Urinary bladder (tissue), 4 donors: Measurements from ENCODE around the gene DNAJB6. TPM values are rescaled to one million over a fixed set of nuclear protein-coding genes. Genes with fewer than 3 reads are reported as not detected.

ENCODE experiments used
- DNase-seq: peaks from one replicate; pipeline ENCODE4 v3.0.0-alpha.2; 2015; ENCODE audit errors: extremely low spot score
- H3K27ac ChIP-seq: one replicate; pipeline ENCODE4 v1.5.1; 2013; ENCODE audit warnings: low read depth, mild to moderate bottlenecking, moderate library complexity
- H3K36me3 ChIP-seq: one replicate; pipeline ENCODE4 v1.6.1; 2013; ENCODE audit warnings: mild to moderate bottlenecking, moderate library complexity; ENCODE audit not compliant: insufficient read depth
- H3K4me1 ChIP-seq: one replicate; pipeline ENCODE4 v1.6.1; 2013; ENCODE audit warnings: mild to moderate bottlenecking, moderate library complexity; ENCODE audit not compliant: insufficient read depth
- H3K4me3 ChIP-seq: one replicate; pipeline ENCODE4 v1.5.1; 2013; ENCODE audit warnings: low read depth, low read length
- WGBS: extraction: QIAGEN DNeasy Blood & Tissue Kit; methylation state at CpG from one replicate; pipeline ENCODE4 v1.1.7; 2013; 5-methylcytosine and 5-hydroxymethylcytosine counted together
- polyA plus RNA-seq: library from polyadenylated mRNA; stranded (reverse); fragments of 200-250 nt; gene quantifications from one replicate; pipeline ENCODE4 v1.2.3, GENCODE V29; 2013
- total RNA-seq: library from RNA; depleted of rRNA; stranded (reverse); fragments of >200 nt; gene quantifications from one replicate; pipeline ENCODE4 v1.2.3, GENCODE V29; 2014
- donor health status: healthy with polysubstance abuse.
- donor health status: healthy.

Gene DNAJB6
- total and polyA plus RNA-seq, 2 donors = 90.4 to 137 TPM

DNA sequence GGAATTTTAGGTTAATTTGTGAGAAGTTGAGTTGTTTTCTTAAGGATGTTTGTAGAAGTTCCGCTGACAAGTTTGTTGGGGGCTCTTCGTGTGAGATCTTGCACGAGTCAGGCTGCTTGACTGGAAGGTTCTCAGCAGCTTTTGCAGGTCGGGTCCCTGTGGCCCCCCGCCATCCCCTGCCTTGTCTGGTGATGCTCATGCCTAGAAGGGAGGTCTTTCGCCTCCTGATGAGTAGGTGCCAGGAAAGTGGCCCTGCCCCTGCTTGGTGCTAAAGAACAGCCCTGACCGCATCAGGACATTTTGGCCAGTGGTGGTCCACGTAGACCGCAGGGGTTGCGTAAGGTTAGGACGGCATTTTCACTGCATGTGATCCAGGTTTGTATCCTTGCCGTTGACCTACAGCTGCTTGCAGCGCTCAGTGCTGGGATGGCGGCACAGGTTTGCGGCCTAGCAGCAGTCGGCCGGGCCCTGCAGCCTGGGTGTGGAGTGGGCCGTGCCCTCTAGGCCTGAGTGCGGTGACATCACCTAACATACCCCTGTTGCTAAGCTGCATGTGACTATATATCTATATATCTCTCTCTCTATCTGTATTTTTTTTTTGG, 62.4 kb downstream of the DNAJB6 start:
- DNase-seq = no peak
- WGBS = 88% methylated on average over 19 of the region's 19 CpGs
- Histone ChIP-seq H3K4me1 (no peaks in the 10 kb centered on the region), H3K27ac (no peak overlapping the region), H3K4me3 (no peak overlapping the region), H3K36me3 (no peaks in the 10 kb centered on the region)

DNA sequence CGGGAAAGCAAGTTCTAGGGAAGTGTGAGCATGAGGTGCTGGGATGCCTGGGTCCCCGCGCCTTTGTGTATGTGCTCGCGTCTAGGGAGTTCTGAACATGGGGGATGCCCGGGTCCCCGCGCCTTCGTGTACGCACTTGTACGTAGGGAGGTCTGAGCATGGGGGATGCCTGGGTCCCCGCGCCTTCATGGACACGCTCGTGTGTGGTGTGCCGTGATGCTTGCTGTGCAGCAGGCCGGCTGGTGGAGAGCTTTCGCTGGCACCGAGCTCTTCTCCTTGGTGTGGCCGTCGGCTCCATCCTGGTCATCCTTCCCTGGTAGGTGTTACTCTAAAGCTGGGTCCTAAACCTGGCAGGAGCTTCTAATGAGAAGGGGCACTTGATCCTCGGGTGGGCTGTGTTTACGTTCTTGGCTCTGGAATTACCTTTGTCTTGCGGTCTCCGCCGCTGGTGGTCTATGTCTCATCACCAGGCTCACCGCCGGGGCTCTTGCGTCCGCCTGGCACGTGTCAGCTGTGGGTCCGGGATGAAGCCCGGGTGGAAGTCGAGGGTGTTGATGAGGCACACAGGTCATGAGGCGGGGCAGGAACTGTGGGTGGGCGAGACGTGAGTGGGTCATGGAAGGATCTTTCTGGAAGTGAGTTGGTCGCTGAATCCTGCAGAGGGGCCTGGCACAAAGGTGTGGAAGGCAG, 63.5 kb downstream of the DNAJB6 start:
- Histone ChIP-seq H3K4me3 (no peak overlapping the region), H3K36me3 (no peaks in the 10 kb centered on the region), H3K27ac (no peak overlapping the region), H3K4me1 (no peaks in the 10 kb centered on the region)
- 91% methylated on average over 38 of the region's 38 CpGs for WGBS
- no peak for DNase-seq

DNA sequence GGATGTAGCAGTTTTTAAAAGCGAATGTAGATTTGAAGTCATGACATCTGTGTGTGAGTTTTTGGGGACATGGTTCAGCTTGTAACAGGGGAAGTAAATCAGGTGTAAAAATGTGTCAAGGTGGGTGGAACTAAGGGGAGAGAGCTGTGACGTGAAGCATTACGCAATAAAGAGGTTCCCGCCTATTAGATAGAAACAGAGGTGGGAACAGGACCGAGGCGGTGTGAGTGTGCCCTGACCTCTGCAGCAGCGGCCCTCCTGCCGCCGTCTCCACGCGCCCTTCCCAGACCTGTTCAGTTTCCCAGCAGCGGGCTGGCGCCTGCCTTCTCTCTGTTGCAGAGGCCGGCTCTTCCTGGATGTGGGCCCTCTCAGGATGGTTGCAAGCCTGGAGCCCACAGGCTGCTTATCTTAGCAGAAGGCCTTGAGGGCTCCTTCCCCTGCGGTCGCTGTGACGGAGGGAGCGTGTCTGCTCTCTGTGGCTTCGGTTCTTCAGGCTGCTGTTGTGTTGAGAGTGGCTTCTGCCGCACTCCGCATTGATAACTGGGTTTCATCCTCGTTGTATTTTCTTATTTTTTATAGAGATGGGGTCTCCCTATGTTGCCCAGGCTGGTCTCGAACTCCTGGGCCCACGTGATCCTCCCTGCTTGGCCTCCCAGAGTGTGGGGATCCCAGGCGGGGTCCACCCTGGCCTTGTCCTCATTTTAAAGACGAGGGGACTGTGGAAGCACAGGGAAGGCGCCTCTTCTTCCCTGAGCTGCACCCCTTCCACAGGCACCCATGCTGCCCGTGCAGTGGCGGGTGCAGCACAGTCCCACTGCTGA, 65.0 kb downstream of the DNAJB6 start:
- 94% methylated on average over 29 of the region's 29 CpGs for WGBS
- Histone ChIP-seq H3K36me3 (no peaks in the 10 kb centered on the region), H3K27ac (no peak overlapping the region)

DNA sequence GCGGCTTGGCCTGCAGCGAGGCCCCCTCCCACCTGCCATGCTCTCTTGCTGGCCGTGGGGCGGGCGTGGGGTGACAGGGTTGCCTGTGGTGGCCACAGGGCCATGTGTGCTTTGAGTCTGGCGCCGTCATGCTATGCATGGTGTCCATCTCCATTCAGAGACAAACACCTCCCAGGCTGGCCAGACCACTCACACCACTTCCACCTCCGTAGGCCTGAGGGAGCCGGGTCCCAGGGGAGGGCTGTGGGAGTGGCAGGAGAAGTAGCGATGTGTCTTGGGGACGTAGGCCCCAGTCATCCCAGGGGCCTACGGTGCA, 65.5 kb downstream of the DNAJB6 start:
- Histone ChIP-seq H3K4me3 (no peak overlapping the region), H3K27ac (no peak overlapping the region), H3K4me1 (no peaks in the 10 kb centered on the region), H3K36me3 (no peaks in the 10 kb centered on the region)
- no peak for DNase-seq
- 89% methylated on average over 12 of the region's 12 CpGs for WGBS

More for the DNA sequence above, 65.0 kb downstream of the DNAJB6 start:
- Histone ChIP-seq H3K4me3 (no peak overlapping the region), H3K4me1 (no peaks in the 10 kb centered on the region)
- DNase-seq = no peak

DNA sequence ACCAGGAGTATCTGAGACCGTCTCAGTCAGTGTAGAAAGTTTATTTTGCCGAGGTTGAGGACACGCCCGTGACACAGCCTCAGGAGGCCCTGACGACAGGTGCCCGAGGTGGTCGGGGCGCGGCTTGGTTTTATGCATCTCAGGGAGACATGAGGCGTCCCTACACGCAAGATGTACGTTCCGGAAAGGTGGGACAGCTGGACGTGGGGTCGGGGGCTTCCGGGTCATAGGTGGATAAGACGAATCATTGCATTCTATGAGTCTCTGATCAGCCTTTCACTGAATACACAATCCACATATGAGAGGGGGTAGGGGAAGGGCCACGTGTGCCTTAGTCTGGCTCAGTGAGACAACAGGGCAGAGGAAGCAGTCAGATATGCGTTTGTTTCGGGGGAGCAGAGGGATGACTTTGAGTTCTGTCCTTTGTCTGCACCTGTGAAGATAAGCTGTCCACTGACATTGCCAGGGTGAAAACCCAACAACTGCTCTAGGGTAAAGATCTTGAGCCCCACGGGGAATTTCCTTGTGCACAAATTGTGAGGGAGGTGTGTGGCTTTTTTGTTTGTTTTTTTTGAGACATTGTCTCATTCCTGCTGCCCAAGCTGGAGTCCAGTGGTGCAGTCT, 66.2 kb downstream of the DNAJB6 start:
- no peak overlapping the region for H3K27ac ChIP-seq
- H3K36me3 ChIP-seq = no peaks in the 10 kb centered on the region
- H3K4me1 ChIP-seq = no peaks in the 10 kb centered on the region
- DNase-seq = no peak
- H3K4me3 ChIP-seq = no peak overlapping the region
- 84% methylated on average over 21 of the region's 21 CpGs for WGBS

DNA sequence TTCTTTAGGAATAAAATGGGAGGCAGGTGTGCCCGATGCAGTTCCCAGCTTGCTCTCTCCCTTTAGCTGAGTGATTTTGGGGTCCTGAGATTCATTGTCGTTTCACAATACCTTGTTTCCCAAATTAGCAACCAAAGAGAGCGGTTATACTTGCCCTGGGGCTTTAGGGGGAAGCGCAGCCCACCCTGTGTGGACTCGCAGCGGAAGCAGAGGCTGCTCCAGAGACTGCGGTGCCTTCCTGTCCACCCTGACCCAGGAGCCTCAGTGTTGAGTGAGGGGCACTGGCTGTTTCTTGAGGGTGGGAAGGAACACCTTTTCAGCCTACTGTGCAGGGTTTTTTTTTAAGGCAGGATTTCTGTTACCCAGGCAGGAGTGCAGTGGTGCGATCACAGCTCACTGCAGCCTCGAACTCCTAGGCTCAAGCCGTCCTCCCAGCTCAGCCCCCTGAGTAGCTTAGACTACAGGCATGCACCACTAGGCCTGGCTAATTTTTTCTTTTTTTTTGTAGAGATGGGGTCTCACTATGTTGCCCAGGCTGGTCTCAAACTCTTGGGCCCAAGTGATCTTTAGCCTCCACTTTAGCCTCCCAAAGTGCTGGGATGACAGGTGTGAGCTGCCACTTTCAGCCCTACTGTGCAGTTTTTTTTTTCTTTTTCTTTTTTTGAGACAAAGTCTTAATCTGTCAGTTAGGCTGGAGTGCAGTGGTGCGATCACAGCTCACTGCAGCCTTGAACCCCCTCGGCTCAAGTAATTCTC, 67.0 kb downstream of the DNAJB6 start:
- no peak for DNase-seq
- H3K4me3 ChIP-seq = no peak overlapping the region
- no peaks in the 10 kb centered on the region for H3K4me1 ChIP-seq
- no peaks in the 10 kb centered on the region for H3K36me3 ChIP-seq
- WGBS = 94% methylated on average over 12 of the region's 12 CpGs
- no peak overlapping the region for H3K27ac ChIP-seq

DNA sequence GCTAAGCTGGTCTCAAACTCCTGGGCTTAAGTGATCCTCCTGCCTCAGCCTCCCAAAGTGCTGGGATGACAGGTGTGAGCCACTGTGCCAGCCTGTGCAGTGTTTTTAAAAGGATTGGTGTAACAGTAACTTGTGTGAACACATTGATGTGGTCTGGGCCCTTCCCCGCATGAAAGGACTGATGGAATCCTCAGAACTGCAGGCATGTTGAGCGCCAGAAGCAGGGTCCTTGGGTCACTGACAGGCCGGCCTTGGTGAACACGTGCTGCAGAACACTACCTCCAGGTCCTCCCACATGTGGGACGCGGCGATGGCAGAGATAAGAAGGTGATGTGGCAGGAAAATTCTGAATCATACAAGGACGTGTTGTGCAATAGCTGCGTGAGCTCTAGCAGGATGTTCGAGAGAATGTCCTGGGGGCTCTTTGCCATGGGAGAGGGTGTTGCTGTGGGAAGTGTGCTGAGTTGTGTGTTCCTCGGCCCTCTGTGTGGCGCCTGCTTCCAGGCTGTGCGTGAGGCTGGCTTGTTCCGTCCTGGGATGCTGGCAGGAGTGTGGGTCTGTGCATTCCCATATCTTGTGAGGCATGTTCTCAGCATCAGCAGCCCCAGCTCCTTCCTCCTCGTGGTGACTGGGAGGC, 68.2 kb downstream of the DNAJB6 start:
- H3K4me3 ChIP-seq = no peak overlapping the region
- no peaks in the 10 kb centered on the region for H3K36me3 ChIP-seq
- H3K4me1 ChIP-seq = no peaks in the 10 kb centered on the region
- no peak for DNase-seq
- WGBS = 63% methylated on average over 15 of the region's 15 CpGs
- no peak overlapping the region for H3K27ac ChIP-seq

DNA sequence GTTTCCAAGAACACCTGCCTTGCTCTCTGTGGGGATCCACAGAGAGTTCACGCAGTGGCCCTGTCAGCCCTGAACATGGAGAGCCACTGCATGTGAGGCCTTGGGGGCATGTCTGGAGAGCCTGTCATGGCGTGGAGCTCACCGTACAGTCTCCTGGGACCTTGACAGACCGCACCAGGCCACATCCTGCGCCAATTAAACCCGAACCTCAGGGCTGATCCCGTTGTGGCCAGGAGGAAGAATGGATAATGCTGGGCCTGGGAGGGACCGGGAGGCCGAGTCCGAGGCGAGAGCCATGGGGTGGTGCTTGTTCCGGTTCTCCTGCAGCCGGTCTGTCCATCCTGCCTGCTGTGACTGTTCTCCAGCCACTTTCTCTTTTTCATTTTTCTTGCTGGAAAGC, 68.7 kb downstream of the DNAJB6 start:
- WGBS = 95% methylated on average over 13 of the region's 13 CpGs
- H3K36me3 ChIP-seq = no peaks in the 10 kb centered on the region
- H3K4me3 ChIP-seq = no peak overlapping the region
- DNase-seq = no peak
- H3K27ac ChIP-seq = no peak overlapping the region
- no peaks in the 10 kb centered on the region for H3K4me1 ChIP-seq

DNA sequence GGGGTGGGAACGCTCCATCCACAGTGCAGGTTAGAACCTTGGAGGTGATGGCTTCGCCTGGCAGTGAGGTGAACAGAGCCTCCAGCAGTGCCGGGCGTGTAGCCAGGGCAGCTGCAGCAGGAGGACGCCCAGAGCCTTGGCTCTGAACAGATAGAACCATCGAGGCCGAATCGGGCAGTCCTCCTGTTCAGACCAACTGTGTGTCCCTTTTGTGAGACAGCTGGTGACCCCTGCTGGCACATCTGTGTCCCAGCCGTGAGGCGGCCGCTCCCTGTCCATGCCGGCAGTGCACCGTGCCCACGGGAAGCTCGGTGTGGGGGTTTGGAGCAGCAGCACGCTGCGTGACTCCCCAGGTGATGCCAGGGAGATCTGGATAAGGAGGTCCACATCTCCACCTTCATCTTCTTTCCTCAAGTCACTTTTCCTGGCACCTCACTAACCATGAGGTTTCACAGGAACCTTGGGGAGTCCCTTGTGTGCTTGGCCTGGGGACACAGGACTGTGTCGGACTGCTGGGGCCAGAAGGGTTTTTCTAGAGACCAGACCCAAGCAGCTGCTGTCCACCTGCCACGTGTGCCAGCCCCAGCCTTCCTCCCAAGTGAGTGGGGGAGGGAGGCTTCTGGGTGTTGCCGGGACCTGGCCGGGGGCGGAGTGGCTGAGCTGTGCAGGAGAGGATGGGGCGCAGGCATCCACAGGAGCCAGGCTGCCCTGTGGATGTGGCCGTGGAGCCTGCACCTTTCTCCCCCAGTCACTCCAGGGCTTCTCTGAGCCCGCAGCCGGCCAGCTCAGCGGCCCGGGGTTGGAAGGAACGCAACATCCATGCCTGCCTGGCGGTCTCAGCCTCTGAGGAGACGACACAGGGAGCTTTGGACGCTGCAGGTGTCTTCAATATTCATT, 69.4 kb downstream of the DNAJB6 start:
- Histone ChIP-seq H3K27ac (no peak overlapping the region), H3K36me3 (no peaks in the 10 kb centered on the region), H3K4me3 (no peak overlapping the region)

DNA sequence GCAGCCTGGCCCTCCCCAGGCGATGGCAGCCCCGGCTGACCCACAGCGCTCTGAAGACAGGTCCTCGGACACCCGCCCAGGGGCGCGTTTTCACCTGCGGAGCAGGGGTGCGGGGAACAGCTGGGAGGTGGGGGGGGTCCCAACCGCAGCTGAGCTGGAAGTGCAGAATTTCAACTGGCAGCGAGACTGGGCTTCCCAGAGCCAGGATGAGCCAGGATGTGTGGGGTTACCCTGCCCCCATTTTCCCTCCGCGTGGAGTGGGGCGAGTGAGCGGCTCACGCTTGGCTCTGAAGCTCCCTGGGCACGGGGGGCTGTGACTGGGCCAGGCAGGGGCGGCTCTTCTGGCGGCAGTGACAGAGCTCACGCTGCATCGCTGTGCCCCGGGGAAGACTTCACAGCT, 70.2 kb downstream of the DNAJB6 start:
- Histone ChIP-seq H3K4me1 (no peaks in the 10 kb centered on the region), H3K27ac (no peak overlapping the region), H3K4me3 (no peak overlapping the region), H3K36me3 (no peaks in the 10 kb centered on the region)
- 97% methylated on average over 22 of the region's 22 CpGs for WGBS
- no peak for DNase-seq

More for the DNA sequence above, 69.4 kb downstream of the DNAJB6 start:
- no peak for DNase-seq
- WGBS = 87% methylated on average over 32 of the region's 32 CpGs
- no peaks in the 10 kb centered on the region for H3K4me1 ChIP-seq

- Histone ChIP-seq H3K27ac (no peak overlapping the region), H3K4me3 (no peak overlapping the region), H3K36me3 (no peaks in the 10 kb centered on the region), H3K4me1 (no peaks in the 10 kb centered on the region)
- no peak for DNase-seq
- WGBS = 92% methylated on average over 30 of the region's 30 CpGs
Measured at GRCh38 chr7:157407512-157408257, 70.9 kb downstream of the DNAJB6 start.
